ENCODE results near the gene INTS1.

INTS1 gene

DNA sequence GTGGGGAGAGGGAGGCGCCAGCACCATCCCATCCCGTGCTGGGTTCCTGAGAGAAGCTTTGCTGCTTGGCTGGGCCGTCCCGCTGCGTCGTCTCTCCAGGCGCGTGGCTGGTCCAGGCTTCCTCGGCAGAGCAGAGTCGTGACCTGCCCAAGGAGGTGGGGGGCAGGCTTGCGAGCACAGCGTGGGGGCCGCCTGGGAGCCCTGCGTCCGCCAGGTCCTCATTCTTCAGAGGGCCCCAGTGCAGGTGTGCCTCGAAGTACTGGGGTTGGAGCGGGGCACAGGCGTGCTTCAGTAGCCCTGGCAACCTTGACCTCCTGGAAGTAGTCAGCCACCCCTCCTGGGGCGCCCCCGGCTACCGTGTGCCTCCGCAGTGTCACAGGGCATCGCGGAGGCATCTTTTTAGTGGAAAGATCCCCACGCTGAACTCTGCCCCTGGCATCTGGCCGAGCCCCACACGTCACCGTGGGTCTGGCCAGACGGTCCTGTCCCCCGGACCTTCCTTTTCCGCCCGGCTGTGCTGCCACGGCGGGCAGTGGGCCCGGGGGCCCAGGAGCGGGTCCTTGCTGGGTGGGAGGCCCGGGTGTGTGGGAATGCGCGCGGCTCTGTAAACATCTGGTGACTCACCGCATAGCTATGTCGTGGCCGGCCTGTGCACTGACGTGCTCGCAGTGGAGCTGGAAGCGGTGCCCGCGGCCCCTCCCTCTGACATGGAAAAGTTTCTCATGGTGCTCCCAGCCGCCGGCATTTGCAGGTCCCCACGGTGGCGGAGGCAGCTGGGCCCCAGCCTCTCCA is 32.8 kb upstream of the INTS1 start:
- H3K4me3 ChIP-seq (ENCODE audit: low read depth, low read length) = no peak overlapping the region
- TF ChIP-seq CTCF (IDR thresholded peaks at IDR 0.05; ENCODE audit: borderline replicate concordance, insufficient read depth, low read depth, low read length) = no peak

DNA sequence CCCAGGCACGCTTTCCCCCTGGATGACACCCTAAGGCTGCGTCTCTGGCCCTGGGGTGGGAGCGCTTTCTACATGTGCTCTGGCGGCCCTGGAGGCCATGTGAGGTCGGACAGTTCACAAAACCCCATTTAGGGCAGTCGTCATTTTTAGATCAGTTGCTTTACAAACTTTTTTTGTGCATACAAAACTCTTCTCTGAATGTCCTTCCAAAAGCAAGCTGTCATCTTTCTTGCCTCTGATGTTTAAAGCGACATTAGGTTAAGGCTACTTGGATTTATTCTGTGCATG is 32.2 kb upstream of the INTS1 start:
- no peak for TF ChIP-seq CTCF (IDR thresholded peaks at IDR 0.05; ENCODE audit: borderline replicate concordance, insufficient read depth, low read depth, low read length)
- no peak overlapping the region for H3K4me3 ChIP-seq (ENCODE audit: low read depth, low read length)

GRCh38 chr7:1535701-1536454 is 31.7 kb upstream of the INTS1 start:
- no peak overlapping the region for H3K4me3 ChIP-seq (ENCODE audit: low read depth, low read length)
- no peak for TF ChIP-seq CTCF (IDR thresholded peaks at IDR 0.05; ENCODE audit: borderline replicate concordance, insufficient read depth, low read depth, low read length)

DNA sequence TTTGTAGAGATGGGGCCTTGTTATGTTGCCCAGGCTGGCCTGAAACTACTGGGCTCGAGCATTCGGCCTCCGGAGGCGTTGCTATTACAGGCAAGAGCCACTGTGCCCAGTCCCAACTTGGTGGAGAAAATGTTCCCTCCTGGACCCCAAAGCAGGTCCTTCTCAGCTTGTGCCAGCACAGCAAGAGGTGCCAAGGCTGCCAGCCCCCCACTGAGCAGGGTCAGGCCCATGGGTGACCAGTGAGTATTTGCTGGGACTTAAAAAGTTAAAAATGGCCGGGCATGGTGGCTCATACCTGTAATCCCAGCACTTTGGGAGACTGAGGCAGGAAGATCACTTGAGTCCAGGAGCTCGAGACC is 30.9 kb upstream of the INTS1 start:
- H3K4me3 ChIP-seq (ENCODE audit: low read depth, low read length) = no peak overlapping the region
- no peak for TF ChIP-seq CTCF (IDR thresholded peaks at IDR 0.05; ENCODE audit: borderline replicate concordance, insufficient read depth, low read depth, low read length)

DNA sequence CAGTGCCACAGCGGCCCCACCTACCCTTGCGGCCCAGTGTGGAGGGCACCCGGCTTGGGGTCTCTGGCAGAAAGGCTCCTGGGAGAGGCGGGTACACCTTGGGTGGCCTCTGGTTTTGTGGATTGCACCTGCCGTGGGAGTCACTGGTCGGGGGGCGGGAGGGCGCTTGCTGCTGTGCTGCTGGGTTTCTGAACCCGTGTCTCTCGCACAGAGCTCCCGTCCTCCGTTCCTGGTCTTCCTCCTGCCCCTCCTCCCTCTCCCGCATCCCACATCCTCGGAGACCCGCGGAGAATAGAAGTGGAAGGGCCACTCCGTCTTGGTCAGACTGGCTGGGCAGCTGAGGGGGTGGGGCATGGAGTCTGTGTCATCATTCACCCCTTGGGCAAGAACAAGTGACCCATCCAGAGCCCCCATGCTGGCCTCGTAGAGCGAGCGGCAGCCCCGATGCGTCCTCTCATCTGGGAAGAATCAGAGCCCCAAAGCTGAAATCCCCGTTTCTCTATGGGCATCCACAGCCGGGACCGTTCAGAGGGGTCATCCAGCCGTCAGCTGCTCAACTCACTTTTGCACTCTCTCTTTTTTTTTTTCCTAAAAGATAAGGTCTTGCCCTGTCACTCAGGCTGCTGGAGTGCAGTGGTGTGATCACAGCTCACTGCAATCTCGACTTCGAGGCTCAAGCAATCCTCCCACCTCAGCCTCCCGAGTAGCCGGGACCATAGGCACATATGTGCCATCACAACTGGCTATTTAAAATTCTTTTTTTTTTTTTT is 30.3 kb upstream of the INTS1 start:
- TF ChIP-seq CTCF (IDR thresholded peaks at IDR 0.05; ENCODE audit: borderline replicate concordance, insufficient read depth, low read depth, low read length) = no peak
- H3K4me3 ChIP-seq (ENCODE audit: low read depth, low read length) = no peak overlapping the region

DNA sequence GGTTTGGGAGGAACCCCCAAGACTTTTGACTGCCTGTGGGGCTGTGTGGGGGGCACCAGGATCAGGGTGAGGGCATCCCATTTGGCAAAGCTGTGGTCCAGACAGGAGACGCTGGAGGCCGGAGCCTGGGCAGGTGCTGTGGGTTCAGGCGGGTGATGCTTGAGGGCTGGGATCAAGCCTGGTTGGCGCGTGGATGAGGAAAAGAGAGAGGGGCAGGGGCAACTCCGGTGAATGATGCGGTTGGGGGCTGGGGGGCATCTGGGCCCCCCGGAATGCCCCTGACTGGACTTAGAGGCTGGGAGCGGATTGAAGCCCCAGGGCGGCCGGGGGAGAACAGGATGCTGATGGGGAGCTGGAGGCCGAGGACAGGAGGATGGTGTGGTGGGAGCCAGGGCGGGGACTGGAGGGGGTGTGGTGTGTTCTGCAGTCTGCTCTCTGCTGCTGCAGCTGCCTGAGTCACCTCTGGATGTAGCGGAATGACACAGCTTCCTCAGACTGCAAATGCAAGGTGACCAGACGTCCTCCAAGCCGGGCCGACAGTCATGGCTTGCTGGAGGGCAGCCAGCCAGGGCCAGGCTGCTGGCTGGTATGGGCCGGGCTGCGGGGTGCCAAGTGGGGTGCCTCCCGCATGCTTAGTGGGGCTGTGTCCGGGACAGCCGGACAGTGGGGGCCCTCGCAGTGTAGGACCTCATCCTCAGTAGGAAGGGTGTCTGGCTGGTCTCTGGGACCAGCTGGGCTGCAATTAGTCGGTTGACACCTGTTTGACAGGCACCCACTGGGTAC is 29.5 kb upstream of the INTS1 start:
- peak overlapping the region; percentile 6 for H3K4me3 ChIP-seq (ENCODE audit: low read depth, low read length)

More for the DNA sequence above, 29.5 kb upstream of the INTS1 start:
- TF ChIP-seq CTCF (IDR thresholded peaks at IDR 0.05; ENCODE audit: borderline replicate concordance, insufficient read depth, low read depth, low read length) = no peak
